Amniotic epithelial cell (primary cell): ENCODE measurements around the gene GPC5.
"Not testable (repeated sequence)": the region's sequence is repeated elsewhere in the genome, so short reads cannot be mapped to it uniquely, and the experiment has no call there.

Experiments used
- DNase-seq: peaks from one replicate; pipeline ENCODE4 v3.0.0-alpha.2; 2010; ENCODE audit warnings: low read depth

The GPC5 gene

DNA sequence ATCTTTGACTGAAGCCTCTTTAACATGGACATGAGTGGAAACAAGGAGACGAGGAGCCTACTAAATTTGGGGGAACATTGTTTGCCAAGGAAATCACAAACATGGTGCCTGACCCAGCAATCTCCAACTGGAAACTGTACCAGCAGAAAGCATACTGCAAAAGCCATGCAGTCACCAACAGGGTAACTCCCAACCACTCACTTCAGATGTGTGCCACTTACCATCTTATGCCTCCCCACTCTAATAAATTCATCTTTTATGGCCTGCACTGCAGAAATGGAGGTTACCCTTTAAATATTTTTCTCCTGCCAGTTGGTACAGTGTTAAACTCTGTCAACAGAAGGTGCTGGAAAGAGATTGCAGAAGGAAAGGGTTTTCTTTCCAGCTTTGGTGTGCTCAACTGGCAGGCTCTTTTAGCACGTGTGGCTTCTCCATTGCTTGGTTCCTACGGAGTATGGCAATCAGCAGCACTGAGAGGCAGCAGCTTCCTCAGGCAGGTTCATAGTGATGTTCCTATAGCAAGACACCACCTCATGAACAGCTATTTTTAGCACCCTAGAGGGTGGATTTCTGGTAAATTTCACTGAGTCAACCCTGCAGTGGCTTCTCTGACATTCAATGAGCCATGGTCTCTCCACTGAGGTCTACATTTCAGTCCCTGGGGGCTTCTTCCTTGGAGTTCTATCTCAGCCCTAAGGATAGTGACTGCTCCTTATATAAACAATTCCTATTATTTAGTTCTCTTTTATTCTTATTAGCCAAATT lies 29.6 kb upstream of the GPC5 start:
- no peak for DNase-seq

DNA sequence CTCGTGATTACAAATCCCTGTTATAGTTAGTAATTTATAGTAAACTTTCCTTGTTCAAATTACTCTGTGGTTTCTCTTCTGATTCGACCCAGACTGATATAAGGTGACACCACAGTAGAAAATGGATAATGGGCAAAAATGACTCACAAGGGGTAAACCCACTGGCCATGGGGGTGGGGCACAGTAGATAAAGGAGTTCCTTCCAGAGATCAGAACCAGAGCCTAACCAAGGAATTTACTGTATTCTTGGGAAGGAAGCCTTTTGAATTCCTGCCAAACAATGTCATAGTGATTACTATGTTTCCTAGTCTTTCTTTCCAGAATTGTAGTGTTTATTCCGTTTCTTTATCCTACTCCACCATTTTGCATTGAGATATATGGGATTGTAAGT lies 29.0 kb upstream of the GPC5 start:
- peak; percentile 81 for DNase-seq

DNA sequence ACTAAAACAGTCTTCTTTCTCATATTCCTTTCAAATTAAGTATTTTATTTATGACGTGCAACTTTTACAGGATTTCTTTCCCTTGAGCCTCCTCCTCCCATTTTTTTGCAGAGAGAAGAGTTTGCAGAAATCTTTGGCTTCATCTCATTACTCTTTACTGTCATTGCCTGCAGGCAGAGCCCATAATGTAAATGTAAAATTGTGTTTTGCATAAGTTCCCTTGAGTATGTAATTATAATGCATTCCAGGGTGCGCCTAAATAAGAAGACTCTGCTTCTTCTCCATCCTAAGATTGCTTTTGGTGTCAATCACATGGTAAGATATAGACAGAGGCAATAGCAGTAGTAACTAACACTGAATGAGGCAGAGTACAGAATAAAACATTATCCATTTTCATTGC lies 27.9 kb upstream of the GPC5 start:
- no peak for DNase-seq

DNA sequence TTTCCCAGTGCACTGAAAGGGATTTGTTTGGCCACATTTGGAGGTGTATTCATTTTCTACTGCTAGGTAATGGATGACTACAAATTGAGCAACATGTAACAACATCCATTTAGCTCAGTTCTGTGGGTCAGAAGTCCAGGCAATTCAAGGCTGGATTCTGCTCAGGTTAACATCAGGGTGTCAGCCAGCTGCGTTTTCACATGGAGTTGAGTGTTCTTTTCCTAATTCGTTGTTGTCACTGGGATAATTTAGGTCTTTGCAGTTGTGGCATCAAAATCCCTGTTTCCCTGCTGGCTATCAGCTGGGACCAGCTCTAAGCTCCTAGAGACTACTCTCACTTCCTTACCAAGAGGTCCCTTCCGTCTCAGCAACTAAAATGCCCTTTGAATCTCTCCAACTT lies 25.5 kb upstream of the GPC5 start:
- DNase-seq: no peak

DNA sequence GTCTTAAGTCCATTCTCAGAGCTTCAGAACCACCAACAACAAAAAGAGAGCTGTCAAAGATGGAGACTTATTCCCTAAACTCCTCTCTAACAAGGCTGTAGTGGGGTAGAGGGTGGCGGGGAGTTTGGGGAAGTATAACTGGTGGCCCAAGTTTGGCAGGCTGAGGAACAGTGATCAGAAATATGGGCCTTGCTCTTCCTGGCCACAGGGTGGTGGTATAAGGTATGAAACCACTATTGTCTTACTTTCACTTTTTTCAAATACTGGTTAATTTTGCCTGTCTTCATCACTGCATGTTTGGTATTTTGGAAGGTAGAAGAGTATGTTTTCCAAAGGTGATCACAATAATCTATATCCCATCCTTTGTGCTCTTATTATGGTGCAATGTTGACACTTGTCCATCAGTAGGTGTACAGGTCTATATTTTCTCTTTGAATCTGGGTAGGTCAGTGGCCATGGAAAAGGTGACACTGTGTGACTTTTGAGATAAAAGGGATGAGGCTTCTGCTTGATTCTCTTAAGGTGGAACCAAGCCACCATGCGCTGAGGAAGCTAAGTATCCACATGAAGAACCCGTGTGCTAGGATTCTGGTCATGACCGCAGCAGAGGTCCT lies 23.2 kb upstream of the GPC5 start:
- DNase-seq: no peak

DNA sequence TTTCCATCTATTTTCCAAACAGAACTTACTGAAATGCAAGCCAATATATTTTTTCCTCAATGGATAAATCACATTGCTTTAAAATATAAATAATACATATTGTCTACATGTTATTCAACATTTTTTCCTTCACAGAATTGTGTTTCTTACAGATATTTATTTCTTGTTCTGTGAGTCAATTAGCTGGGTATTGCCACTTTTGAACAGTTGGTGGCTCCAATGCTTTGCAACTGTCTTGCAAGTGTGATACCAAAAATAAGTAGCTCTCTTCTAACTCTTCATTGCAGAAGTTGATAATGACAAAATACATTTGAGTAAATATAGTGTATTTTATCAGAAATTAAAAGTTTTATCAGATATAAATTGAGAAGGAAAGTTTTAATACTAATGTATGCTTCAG lies 17.1 kb upstream of the GPC5 start:
- DNase-seq: no peak

DNA sequence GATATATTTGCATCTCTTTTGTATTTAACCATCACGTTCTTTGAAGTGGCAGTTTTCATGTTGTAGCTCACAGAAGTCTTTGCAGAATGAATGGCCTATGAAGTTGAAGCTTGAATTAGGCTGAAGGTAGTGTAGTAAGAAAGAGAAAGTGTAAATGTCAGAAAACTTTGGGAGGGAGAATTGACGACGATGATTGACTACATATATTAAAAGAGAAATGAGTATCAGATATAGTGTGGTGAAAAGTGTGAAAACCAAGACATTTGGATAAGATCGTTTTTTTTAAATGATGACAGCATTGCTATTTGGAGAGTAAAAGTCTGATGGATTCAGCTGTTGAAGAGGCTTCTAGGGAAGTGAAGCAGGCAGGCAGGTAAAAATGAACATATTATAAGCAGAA lies 14.6 kb upstream of the GPC5 start:
- no peak for DNase-seq

DNA sequence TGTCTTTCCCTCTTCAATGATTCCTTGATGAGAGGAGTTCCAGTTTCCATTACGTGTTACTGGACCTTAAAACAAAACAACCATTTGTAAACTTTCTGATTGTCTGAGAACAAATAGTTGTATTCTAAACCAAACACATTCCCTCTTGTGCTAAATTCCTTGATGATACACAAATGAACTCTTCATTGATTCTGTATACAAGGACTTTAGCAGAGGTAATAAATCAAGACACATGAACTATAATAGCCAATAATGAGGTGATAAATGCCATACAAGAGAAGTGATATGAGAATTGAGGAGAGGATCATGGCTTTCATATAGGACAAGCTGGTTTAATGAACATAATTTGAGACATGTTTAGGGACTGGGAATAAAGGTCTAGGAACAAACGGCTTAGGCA lies 13.5 kb upstream of the GPC5 start:
- no peak for DNase-seq

DNA sequence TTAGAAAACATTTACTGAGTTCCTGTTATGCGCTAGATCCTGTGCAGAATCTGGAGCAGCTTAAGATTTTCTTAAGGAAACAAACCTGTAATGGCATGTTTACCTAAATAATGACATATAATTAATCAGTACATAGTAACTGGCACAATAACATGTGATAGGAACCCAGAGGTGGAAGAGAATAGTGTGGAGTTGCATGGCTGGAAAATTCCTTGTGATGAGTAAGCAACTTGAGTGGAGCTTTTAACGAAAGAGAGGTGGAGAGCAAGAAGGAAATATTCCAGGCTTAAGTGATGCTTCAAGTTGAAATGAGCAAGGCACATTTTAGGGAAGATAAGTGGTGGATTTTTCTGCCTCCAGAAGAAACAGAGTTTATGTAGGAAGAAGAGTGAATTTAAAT lies 9.2 kb upstream of the GPC5 start:
- no peak for DNase-seq

DNA sequence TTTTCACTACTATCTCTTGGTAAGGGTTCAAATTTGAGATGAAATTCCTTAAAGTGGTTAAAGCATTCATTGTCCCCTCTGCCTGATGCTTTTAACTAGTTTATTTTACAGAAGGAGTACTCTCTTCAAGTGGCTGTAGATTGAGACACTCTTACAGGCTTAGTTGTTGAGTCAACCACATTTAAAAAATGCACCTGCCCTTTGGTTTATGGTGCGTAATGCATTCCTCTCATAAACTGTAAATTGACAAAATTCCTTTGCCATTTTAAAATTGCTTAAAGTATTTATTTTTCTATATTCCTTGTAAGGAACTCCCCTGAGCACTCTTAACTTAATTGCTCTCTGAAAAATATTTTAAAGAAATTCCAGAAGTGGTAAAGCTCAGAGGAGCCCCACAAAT lies 826 bp upstream of the GPC5 start:
- no peak for DNase-seq

DNA sequence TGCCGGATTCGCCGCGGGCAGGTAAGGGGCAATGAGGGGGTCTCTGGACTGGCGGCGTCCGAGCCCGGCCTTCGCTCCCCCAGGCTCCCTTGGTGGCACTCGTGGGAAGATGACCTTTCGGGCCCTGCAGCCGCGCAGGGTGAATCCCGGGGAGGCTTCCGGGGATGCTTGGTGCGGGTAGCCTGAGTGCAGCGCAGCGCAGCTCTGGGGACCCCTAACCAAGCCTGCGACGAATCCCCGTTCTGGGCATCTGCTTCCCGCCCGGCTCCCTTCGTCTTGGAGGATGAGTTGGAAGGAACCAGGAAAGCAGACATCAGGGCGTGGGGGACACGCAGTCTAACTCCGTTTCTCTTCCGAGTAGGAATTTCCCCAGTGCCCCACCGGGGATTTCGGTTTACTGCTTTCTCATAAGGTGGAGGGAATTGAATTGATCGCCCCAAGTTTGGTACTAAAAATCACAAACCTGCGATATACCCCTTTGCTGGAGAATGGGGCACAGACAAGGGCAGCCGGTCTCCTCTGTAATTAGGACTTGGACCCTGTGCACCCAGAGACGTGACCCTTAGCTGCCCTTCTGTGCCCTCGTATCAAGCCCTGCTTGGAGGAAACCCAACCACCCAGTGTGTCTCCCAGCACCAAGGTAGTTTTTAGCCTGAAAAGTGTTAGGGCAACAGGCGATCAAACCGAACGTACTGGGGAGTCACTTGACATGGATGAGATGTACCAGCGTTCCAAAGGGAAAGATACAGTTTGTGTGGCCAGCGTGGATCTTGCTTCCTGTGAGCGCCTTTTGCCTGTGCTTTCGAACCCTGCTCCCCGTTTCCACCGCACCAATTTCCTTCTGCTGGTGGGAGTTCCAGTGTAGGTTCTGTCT lies 1.0 kb downstream of the GPC5 start:
- no peak for DNase-seq

DNA sequence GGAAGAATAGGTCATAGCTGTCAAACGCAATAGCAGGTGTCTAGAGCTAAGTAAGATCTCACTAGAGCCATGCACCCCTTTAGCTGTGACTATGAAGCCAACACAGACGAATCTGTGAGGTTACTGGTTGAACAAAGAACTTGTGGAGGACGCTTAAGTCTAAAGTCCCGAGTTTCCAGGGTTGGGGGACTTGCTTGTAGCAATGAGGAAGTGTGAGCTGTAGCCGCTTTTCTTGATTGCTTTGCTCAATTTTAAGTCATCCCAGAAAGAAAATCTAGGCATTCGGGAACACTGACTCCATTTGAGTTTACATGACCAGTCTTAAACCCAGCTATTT lies 1.6 kb downstream of the GPC5 start:
- DNase-seq: no peak

DNA sequence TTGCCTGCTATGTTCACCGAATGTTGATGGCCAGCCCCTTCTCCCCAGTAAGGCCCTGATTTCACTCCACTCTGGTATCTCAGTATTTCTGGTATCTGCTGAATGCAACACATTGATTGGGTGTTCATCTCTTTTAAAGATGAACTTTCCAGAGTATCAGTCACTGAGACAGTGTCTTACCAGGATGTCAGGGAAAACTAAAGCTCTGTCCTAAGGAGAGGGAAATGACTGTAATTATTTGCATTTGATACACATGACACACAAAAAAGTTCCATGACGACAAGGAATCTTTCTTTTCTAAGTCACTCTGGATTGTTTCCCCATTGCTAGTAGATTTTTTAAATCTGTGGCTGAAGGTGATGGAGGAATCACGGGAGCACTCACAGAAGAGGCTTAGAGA lies 2.2 kb downstream of the GPC5 start:
- DNase-seq: no peak

DNA sequence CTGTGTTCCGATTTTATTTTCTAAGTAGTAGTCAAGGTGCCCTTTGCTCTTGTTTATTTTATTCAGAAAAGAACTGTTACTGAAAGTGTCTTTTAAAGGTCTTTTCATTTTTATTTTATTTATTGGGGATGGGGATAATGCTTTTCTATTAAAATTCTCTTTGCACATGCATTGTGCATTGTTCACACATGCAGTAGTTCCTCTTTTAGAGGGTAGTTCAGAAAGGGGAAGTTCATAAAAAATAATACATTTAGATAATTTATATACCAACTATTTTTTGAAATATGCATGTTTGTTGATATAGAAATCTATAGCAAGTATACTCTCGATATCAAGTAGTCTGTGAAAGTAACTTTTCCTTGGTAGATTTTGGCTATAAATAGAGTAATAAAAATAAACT lies 3.5 kb downstream of the GPC5 start:
- DNase-seq: no peak

DNA sequence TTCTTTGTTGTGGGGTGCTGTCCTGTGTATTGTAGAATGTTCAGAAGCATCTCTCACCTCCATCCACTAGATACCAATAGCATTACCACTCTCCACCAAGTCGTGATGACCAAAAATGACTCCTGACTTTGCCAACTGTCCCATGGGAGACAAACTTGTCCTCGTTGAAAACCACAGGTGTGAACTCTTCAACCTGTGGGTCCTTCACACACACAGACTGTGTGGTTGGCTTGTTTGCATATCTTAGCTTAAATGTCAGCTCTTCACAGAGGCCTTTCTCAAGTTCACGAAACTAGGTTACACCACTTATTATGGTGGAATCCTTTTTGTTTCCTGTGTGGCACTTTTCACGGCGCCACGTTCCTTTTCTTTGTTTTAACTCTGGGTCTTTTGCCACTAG lies 6.8 kb downstream of the GPC5 start:
- no peak for DNase-seq

DNA sequence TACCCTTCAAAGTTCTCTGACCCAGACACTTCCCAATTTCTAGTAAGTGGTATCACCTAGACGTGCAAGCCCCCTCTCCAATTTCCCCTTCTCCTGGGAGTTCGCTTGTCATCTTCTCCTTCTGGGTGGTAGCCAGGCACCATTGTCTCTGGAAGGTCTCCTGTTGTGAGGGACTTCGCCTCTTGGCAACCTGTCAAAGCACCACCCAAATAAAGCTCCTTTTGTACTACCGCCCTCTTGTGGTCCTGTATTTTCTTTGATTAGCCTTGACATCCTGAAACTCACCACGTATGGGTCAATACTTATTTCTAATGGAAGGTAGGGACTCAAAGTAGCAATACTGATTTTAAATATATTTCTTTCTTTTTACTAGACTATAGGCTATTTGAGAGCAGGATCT lies 8.2 kb downstream of the GPC5 start:
- DNase-seq: peak; percentile 24

DNA sequence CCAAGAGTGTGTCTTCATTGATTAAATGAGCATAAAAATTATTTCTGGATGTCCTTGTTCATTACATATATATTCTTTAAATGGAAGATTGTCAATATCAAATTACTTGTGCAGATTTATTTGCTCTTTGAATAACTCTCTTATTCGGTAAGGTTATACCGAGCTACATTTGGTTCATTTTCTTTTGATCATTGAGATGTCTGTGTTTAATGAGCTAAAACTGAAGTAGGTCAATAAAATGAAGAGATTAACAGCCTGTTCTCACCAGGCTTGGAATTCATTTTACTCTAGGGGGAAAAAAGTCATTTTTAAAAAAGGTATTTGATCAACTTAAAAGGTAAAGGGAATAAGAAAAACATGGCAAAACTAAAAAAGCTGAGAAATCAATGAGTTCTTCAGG lies 10.6 kb downstream of the GPC5 start:
- DNase-seq: no peak

DNA sequence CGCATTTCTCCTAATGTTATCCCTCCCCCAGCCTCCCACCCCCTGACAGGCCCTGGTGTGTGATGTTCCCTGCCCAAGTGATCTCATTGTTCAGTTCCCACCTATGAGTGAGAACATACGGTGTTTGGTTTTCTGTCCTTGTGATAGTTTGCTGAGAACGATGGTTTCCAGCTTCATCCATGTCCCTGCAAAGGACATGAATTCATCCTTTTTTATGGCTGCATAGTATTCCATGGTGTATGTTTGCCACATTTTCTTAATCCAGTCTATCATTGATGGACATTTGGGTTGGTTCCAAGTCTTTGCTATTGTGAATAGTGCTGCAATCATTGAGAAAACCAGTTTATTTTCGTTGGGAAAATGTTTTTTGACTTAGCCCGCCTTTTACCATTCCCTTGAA lies 18.2 kb downstream of the GPC5 start:
- not testable (repeated sequence) for DNase-seq

DNA sequence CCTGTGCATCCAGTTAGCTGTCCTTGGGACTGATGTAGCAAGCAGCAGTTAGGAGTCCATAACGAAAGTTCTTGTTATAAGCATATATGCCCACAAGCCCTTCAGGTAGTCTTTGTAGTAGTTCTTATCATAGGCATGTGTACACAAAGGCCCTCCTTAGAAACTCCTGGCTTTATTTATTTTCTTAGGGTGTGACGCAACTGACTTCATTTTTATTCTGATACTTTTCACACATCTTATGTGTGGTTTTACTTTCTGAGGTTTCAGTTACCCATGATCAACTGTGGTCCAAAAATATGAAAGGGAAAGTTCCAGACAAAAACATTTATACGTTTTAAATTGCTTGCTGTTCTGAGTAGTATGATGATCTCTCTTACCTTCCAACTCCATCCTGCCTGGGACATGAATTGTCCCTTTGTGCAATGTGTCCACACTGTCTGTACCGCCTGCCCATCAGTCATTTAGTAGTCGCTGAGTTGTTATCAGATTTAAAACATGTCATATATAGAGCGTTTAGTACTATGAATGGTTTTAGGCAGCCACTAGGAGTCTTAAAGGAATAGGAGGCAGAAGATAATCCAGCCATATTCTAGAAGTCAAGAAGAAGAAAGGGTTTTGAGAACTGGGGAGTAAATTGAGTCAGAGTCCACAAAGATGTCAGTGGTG lies 19.4 kb downstream of the GPC5 start:
- no peak for DNase-seq

DNA sequence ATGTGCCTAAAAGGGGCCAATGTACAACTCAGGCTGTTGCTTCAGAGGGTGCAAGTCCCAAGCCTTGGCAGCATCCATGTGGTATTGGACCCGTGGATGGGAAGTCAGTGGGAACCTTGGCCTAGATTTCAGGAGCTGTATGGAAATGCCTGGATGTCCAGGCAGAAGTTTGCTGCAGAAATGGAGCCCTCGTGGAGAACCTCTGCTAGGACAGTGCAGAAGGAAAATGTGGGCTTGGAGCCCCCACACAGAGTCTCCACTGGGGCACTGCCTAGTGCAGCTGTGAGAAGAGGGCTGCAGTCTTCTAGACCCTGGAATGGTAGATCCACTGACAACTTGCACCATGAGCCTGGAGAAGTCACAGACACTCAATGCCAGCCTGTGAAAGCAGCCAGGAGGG lies 28.5 kb downstream of the GPC5 start:
- DNase-seq: no peak

DNA sequence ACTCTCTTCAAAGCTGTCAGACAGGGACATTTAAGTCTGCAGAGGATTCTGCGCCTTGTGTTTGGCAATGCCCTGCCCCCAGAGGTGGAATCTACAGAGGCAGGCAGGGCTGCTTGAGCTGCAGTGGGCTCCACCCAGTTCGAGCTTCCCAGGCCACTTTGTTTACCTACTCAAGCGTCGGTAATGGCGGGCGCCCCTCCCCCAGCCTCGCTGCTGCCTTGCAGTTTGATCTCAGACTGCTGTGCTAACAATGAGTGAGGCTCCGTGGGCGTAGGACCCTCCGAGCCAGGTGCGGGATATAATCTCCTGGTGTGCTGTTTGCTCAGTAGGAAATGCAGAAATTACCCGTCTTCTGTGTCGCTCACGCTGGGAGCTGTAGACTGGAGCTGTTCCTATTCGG lies 40.3 kb downstream of the GPC5 start:
- not testable (repeated sequence) for DNase-seq

DNA sequence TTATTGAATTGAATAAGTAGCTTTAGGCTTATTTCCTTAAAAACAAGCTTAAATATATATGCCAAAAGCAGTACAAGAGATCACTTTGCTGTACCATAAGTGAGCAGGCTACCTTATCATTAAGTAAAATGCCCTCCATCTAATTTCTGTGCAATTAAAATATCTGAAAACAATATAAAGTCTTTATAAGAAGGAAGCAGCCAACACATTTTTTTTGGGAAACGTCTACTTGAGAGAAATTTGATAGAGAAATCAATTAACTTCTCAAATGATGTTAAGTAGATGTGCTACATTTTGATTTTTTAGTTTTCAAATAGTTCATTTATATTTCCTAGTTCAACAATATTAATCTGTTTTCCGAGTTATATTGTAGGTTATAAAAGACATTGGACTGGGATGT lies 52.5 kb downstream of the GPC5 start:
- DNase-seq: no peak

DNA sequence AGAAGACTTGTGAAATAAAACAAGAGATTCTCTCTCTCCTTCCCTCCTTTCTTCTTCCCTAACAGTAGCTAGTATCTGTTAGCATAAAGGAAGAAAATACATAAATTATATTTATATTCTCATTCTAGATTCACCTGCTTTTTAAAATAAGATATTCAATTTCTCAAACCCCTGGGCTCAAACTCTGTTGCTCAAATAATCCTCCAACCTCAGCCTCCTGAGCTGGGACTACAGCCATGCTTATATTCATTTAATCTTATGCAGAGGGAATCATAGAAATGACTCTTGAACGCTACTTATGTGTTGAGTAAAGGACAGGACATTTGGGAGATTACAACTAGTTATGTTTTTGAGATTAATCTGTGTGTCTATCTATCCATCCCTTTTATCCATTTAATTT lies 56.2 kb downstream of the GPC5 start:
- no peak for DNase-seq
